ENCODE measurements around the gene HIF3A.

DNA sequence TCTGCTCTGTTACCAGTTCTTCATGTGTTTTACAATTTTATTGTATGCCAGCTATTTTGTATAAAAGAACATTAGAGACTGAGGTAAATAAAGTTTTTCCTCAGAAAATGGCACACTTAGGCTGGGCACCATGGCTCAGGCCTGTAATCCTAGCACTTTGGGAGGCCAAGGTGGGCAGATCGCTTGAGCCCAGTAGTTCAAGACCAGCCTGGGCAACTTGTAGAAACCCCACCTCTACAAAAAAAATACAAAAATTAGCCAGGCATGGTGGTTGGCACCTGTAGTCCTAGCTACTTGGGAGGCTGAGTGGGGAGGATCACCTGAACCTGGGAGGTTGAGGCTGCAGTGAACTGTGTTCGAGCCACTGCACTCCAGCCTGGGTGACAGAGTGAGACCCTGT is 84.5 kb downstream of the HIF3A start:
- TF ChIP-seq, protein P1, sequence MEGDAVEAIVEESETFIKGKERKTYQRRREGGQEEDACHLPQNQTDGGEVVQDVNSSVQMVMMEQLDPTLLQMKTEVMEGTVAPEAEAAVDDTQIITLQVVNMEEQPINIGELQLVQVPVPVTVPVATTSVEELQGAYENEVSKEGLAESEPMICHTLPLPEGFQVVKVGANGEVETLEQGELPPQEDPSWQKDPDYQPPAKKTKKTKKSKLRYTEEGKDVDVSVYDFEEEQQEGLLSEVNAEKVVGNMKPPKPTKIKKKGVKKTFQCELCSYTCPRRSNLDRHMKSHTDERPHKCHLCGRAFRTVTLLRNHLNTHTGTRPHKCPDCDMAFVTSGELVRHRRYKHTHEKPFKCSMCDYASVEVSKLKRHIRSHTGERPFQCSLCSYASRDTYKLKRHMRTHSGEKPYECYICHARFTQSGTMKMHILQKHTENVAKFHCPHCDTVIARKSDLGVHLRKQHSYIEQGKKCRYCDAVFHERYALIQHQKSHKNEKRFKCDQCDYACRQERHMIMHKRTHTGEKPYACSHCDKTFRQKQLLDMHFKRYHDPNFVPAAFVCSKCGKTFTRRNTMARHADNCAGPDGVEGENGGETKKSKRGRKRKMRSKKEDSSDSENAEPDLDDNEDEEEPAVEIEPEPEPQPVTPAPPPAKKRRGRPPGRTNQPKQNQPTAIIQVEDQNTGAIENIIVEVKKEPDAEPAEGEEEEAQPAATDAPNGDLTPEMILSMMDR (optimal IDR thresholded peaks at IDR 0.05 in 1 of 3, IDR thresholded peaks at IDR 0.05 in 1 of 3, conservative IDR thresholded peaks at IDR 0.05 in 1 of 3; ENCODE audit: extremely low read depth in 1 of 3, insufficient read depth in 2 of 3, low read length in 3 of 3) = no peak
- TF ChIP-seq EZH2 (IDR thresholded peaks at IDR 0.05; ENCODE audit: low read length) = no peak

Measured in keratinocyte (primary cell).